ENCODE measurements around the gene LHFPL6.

DNA sequence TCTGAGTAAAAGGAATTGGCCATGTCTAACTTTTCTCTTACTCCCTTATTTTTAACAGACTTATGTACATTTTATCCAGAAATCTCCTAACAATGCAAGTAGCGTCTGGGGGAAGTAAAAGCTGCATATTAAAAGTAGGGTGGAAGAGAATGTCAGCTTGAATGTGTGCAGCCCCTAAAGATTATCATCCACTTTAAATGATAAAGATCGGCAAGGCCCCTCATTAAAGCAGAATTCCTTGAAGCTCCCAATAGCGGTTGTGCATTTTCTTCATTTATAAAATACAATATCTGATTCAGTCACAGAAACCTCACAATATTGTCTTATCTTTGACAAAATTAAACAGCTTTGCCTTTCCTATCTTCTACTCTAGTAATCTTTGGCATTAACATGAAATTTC is 184.6 kb downstream of the LHFPL6 start:
- TF ChIP-seq, protein P1, sequence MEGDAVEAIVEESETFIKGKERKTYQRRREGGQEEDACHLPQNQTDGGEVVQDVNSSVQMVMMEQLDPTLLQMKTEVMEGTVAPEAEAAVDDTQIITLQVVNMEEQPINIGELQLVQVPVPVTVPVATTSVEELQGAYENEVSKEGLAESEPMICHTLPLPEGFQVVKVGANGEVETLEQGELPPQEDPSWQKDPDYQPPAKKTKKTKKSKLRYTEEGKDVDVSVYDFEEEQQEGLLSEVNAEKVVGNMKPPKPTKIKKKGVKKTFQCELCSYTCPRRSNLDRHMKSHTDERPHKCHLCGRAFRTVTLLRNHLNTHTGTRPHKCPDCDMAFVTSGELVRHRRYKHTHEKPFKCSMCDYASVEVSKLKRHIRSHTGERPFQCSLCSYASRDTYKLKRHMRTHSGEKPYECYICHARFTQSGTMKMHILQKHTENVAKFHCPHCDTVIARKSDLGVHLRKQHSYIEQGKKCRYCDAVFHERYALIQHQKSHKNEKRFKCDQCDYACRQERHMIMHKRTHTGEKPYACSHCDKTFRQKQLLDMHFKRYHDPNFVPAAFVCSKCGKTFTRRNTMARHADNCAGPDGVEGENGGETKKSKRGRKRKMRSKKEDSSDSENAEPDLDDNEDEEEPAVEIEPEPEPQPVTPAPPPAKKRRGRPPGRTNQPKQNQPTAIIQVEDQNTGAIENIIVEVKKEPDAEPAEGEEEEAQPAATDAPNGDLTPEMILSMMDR (IDR thresholded peaks at IDR 0.05): no peak
- no peak for TF ChIP-seq POLR2A (IDR thresholded peaks at IDR 0.05)

All from esophagus squamous epithelium (tissue), 4 donors.